Hematopoietic multipotent progenitor cell treated with erythropoietin and hydrocortisone succinate and interleukin-3 and kit ligand, for 8 days (in vitro differentiated cells): ENCODE measurements around the gene ZNF423.

Experiments used
- DNase-seq: peaks from one replicate; pipeline ENCODE4 v3.0.0-alpha.2; 2015

ZNF423 gene

DNA sequence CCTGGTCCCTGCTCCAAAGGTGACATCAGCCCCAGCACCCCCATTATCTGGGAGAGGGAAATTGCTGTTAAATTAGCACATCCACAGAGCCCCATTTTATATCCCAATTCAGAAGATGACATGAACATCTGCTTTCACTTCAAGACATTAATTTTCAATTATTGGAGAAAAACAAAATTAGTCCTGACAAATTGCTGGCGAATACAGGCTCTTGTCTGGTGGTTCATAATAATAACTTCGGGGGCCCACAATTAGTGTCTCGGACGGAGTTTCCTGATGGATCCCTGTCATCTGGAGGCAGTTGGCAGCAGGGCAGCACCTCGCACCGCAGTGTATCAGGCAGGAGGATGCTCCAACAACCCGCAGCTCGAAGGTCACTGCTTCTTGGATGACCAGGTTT is 7.4 kb downstream of the ZNF423 start:
- DNase-seq = no peak

- no peak for DNase-seq
Measured at GRCh38 chr16:49846800-49847199, 9.1 kb downstream of the ZNF423 start.

GRCh38 chr16:49844359-49844758 is 11.6 kb downstream of the ZNF423 start:
- DNase-seq = no peak

- DNase-seq = no peak
Measured at GRCh38 chr16:49843758-49844157, 12.2 kb downstream of the ZNF423 start.

GRCh38 chr16:49842972-49843371 is 12.9 kb downstream of the ZNF423 start:
- no peak for DNase-seq

DNA sequence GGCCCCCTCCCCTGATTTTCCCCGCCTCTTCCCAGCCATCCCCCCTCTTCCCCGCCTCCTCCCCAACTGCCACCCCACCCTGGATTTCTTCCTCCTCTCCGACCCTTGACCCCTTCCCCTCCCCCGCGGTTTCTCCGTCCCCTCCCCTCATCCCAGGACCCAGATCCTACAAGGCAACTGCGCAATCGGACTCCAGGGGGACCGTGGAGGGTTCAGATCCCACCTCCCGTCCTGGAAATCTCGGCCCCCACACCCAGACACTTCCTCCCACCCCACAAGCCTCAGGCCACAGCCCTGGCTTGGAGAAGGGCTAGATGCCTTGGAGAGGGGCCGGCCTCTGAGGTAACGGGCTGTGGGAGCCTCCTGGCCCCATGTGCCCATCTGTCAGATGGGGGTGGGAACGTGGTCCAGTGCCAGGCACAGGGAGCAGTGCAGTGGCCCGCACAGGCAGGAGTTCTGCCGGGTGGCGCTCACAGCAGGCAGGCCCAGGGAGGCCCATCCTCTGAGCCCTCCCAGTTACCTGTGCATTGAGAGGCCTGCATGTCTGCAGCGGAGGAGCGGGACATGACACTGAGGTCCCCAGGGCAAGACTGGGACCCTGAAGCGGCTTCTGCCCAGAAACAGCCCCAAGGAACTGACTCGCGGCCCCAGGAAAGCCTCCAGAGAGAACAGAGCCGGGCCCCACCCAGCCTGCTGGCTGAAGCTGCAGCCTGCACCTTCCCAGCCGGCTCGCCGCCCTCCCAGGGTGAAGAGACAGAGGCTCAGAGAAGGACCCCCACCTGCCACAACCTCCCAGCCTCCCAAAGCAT is 16.7 kb downstream of the ZNF423 start:
- no peak for DNase-seq

DNA sequence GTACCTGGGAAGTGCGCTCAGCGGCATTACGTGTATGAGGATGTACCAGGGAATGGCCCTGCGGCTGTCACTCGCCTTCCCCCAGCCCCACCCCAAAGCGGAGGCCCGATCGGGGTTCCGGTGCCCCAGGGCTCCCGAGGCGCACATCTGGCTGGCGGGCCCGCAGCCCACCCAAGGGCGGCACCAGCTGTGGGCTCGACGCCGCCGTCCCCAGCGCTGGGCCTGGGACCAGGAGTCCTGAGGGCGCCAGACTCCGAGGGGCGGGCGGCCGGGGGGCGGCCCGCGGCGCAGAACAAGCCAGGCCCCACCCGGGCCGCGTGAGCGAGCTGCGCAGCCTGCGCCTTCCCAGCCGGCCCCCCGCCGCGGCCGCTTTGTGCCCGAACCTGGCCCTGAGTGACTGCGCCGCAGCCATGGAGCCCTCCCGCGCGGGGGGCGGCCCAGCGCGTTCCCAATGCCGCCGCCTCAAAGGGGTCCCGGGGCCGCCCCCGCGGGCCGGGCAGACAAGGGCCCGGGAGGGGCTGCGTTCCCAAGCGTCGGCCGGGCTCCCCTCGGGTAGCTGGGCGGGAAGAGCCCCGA is 17.4 kb downstream of the ZNF423 start:
- DNase-seq = no peak

DNA sequence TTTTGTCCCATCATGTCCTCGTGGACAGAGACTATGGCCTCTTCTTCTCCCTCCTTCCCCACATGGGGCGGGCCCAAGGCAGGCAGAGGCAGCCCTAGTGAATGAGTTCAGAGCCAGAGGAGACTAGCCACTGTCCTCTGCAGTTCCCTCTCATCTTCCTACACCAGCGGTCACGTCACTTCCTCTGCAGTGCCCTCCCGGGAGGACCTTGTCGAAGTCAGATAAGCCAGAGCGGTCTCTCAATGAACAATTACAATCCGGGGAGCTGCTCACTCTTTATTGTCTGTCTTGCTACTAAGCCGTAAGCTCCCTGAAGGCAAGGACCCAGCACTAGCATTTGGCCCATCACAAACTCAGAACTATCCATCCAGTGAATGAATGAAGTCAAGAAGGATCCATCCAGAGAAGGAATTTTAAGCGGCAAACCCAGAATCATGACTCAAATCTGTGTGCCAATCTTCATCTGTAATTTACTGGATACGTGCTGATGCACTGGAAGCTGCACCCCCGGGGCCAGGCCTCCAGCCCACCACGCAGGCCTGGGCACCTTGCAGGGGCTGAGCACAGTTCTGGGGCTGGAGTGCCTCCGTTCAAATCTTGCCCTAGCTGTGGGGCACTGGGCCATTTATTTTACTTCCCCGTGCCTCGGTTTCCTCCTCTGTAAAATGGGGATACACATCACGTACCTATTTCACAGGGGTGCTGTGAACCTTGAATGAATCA is 18.1 kb downstream of the ZNF423 start:
- DNase-seq = no peak

GRCh38 chr16:49836668-49837067 is 19.2 kb downstream of the ZNF423 start:
- DNase-seq = no peak

- DNase-seq = no peak
Measured at GRCh38 chr16:49836218-49836617, 19.7 kb downstream of the ZNF423 start.

GRCh38 chr16:49835161-49835777 is 20.6 kb downstream of the ZNF423 start:
- no peak for DNase-seq

DNA sequence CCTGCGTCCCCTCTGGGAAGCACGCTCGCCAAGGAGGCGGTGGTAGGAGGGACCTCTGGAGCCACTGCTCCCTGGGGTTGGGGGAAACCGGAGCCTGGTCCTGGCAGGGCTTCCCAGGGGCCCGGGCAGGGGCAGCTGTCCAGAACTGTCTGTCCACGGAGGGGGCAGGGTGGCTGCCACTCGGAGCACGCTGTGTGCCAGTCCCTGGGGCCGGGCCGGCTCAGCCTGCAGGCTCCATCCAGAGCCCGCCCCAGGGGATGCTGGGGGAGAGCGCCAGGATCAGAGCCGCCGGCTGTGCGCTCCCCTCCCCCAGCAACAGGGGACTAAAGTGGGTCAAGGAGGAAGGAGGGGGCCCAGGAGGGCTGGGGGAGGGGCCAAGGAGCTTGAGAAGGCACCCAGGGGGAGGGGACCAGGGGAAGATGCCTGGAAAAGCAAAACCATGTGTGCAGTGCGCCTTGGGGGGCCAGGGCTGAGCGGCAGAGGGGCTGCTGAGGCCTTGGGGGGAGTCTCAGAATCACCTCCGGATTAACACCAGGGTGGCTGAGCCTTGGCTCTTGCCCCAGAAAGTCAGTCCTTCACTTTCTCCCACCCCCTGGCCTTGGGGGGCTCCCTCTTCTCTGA is 21.3 kb downstream of the ZNF423 start:
- DNase-seq = no peak

- DNase-seq = no peak
Measured at GRCh38 chr16:49833796-49834530, 21.9 kb downstream of the ZNF423 start.

- DNase-seq = no peak
Measured at GRCh38 chr16:49833085-49833484, 22.8 kb downstream of the ZNF423 start.

DNA sequence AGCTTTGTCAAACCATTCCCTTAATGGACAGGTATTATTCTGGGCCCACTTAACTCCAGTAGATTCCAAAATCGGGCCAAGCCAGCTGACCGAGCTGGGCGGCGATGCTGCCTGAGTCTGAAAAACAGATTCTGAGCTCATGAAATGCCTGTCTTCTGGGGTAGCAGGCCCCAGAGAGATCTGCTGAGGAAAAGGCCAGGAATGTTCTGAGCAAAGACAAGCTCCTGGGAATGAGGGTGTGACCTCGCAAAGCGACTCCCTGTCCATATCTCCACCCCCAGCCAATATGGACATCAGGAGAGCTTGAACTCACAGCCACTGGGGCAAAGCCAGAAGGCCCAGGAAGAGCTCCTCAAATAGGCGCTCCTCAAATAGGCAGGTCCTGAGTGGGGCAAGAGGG is 23.7 kb downstream of the ZNF423 start:
- no peak for DNase-seq

GRCh38 chr16:49830873-49831272 is 25.0 kb downstream of the ZNF423 start:
- DNase-seq = no peak

DNA sequence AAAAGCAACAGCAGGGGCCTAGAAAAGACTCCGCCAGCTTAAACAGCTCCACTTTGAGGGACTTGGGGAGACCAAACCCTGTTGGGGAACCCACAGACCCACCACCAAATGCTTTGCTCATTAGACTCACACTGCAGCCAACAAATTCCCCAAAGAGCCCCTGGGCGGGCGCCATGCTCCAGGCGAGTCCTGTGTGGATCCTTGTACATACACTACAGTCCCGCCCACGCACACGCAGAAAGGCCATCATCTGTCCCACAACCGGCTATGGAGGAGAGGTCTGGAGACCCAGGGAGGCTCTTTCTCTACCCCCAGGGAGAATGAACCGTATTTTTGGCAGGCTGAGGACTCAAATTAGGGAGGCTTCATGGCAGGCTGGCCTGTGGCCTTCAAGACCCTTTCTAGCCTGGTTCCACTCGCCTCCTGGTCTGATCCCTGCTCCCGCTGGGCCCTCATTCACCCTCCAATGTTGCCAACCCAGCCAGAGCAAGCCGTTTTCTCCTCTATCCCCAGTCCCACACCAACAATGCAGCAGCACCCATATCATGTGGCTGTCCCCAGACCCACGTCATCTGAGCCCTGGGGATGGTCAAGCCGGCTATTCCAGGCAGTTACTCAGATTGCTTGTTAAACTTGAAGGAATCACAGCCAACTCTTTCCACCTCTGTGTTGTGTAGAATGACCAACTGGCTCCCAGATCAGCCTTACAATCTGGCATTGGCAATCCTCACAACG is 27.2 kb downstream of the ZNF423 start:
- DNase-seq = no peak

- no peak for DNase-seq
Measured at GRCh38 chr16:49827805-49828438, 28.0 kb downstream of the ZNF423 start.

DNA sequence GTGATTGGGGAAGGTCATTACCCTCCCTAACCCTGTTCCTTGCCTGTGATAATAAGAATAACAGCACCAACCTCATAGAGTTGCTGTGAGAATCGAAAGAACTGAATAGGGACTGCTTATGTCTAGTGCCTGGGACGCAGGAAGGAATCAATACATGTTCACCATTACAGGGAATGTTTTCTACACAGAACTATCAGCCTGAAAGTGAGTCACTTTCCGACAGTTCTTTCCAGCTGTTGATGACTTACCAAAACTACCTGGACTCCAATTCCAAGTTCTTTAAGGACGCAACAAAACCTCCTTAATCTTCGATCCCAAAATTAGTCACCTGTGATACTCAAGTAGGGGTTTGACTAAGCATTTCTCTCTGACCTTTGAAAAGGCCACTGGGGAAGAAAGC is 29.4 kb downstream of the ZNF423 start:
- no peak for DNase-seq

DNA sequence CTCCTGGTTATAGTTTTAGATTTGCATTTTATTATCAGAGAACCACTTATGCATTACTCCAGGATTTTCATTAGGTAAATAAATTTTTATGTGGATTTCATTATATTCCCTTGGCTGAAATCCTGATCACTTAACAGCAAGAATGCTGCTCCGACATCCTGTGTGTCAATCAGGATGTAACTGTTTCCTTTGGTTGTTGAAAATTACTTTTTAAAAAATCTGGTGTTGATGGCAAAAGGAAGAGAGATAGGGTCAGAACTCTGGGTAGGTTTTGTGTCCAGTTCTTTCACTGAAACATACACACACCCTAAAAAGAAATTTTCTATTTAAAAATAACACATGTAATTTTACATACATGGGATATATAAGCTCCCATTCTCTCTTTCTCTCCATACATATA is 30.9 kb downstream of the ZNF423 start:
- DNase-seq = no peak

- no peak for DNase-seq
Measured at GRCh38 chr16:49824593-49824992, 31.3 kb downstream of the ZNF423 start.
